ENCODE measurements around the gene GDPD4. TPM values are rescaled to one million over a fixed set of nuclear protein-coding genes. Genes with fewer than 3 reads are reported as not detected.

The GDPD4 gene
- polyA plus RNA-seq, 2 of the 4 experiments (the other 2 are of a cell fraction): not detected

DNA sequence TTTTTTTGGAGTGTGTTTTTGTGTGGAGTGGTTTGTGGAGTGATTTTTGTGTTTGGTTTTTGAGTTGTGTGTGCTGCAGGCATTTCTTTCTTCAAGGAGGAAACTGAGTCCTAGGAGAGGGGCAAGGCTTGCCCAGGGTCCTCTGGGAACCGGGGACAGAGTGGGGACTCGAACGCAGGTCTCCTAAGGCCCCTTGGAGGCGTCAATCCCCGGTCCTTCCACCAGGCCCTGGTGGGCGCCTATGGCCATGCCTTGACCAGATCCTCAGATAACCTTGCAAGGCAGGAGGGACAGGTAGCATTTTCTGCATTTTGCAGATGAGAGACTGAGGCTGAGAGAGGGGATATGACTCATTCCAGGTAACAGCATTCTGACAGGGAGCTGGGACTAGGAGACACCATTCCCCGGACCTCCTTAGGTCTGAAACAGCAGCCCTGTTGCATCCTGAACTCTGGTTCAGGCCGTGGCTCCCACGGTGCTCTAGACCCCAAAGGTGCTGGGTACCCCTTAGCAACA, 134.3 kb downstream of the GDPD4 start:
- FAIRE-seq: no peak
- ATAC-seq: no peak
- no peak overlapping the region for H3K4me2 ChIP-seq
- no peak for DNase-seq (ENCODE audit: low read depth in 1 of 2, low spot score in 1 of 2)
- H3K4me3 ChIP-seq: no peak overlapping the region
- H3K9me3 ChIP-seq: no peaks in the 10 kb centered on the region
- ChIA-PET POLR2A (no interaction called here), CTCF (interaction anchor here (0.6 to 2.3 kb wide), 3 partner anchors 9 to 444 kb away, joined by 3 to 11 read pairs (median 3); partner anchors contain the start of gene MYO7A)
- 67% methylated on average over 7 of the region's 9 CpGs for WGBS (ENCODE audit: missing lambda C conversion rate)
- H3K27ac ChIP-seq: no peak overlapping the region
- TF ChIP-seq NPAS2 (CRISPR knock-in tag; IDR thresholded peaks at IDR 0.05; ENCODE audit: borderline replicate concordance) (no peak), FOSL2 (IDR thresholded peaks at IDR 0.05) (no peak), FOSL2 (CRISPR knock-in tag; IDR thresholded peaks at IDR 0.05) (no peak), NFE2L2 (conservative IDR thresholded peaks at IDR 0.05; ENCODE audit: low read length) (no peak), FOXS1 (CRISPR knock-in tag; IDR thresholded peaks at IDR 0.05) (no peak), POLR2A (IDR thresholded peaks at IDR 0.05; ENCODE audit: low read length) (no peak), HOXA7 (CRISPR knock-in tag; IDR thresholded peaks at IDR 0.05) (no peak)
- TF ChIP-seq, protein P1, sequence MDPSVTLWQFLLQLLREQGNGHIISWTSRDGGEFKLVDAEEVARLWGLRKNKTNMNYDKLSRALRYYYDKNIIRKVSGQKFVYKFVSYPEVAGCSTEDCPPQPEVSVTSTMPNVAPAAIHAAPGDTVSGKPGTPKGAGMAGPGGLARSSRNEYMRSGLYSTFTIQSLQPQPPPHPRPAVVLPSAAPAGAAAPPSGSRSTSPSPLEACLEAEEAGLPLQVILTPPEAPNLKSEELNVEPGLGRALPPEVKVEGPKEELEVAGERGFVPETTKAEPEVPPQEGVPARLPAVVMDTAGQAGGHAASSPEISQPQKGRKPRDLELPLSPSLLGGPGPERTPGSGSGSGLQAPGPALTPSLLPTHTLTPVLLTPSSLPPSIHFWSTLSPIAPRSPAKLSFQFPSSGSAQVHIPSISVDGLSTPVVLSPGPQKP (IDR thresholded peaks at IDR 0.05; ENCODE audit: low read depth, low read length): no peak
- TF ChIP-seq, protein P2, sequence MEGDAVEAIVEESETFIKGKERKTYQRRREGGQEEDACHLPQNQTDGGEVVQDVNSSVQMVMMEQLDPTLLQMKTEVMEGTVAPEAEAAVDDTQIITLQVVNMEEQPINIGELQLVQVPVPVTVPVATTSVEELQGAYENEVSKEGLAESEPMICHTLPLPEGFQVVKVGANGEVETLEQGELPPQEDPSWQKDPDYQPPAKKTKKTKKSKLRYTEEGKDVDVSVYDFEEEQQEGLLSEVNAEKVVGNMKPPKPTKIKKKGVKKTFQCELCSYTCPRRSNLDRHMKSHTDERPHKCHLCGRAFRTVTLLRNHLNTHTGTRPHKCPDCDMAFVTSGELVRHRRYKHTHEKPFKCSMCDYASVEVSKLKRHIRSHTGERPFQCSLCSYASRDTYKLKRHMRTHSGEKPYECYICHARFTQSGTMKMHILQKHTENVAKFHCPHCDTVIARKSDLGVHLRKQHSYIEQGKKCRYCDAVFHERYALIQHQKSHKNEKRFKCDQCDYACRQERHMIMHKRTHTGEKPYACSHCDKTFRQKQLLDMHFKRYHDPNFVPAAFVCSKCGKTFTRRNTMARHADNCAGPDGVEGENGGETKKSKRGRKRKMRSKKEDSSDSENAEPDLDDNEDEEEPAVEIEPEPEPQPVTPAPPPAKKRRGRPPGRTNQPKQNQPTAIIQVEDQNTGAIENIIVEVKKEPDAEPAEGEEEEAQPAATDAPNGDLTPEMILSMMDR (IDR thresholded peaks at IDR 0.05): no peak
- H3K4me1 ChIP-seq: no peaks in the 10 kb centered on the region

Other genes starting within 250 kb of the GDPD4 start
- 12.9 and 16.6 TPM in 2 replicates for gene CAPN5, start 234.7 kb downstream of the GDPD4 start, polyA plus RNA-seq (2011; rRNA removed)
- 6.8 to 9.4 TPM (median 8.9 TPM) in 3 replicates for gene CAPN5, start 234.7 kb downstream of the GDPD4 start, polyA plus RNA-seq (2017; fragmentation: RNase III; extraction: RNeasy Plus Mini Kit Qiagen cat#74134 plus additional on column Dnase treatment)
- gene OMP, start 198.8 kb downstream of the GDPD4 start, polyA plus RNA-seq (2011; rRNA removed): 0.34 TPM in 1 of 2 replicates, not detected in the other
- not detected in 3 replicates for gene OMP, start 198.8 kb downstream of the GDPD4 start, polyA plus RNA-seq (2017; fragmentation: RNase III; extraction: RNeasy Plus Mini Kit Qiagen cat#74134 plus additional on column Dnase treatment)
- 1.7 and 2.6 TPM in 2 replicates for gene MYO7A, start 173.4 kb downstream of the GDPD4 start, polyA plus RNA-seq (2011; rRNA removed)
- 1.4 to 2.7 TPM (median 2.1 TPM) in 3 replicates for gene MYO7A, start 173.4 kb downstream of the GDPD4 start, polyA plus RNA-seq (2017; fragmentation: RNase III; extraction: RNeasy Plus Mini Kit Qiagen cat#74134 plus additional on column Dnase treatment)
- gene PAK1, start 172.4 kb upstream of the GDPD4 start, polyA plus RNA-seq (2011; rRNA removed): 60.7 and 67.3 TPM in 2 replicates
- gene PAK1, start 172.4 kb upstream of the GDPD4 start, polyA plus RNA-seq (2017; fragmentation: RNase III; extraction: RNeasy Plus Mini Kit Qiagen cat#74134 plus additional on column Dnase treatment): 18.9 to 22.2 TPM (median 20.6 TPM) in 3 replicates